Measurements from ENCODE around the gene MINK1. TPM values are rescaled to one million over a fixed set of nuclear protein-coding genes. Genes with fewer than 3 reads are reported as not detected.

Gene MINK1
- total RNA-seq, 6 donors from 2014 or later = 52.3 to 311 (median 136) TPM

DNA sequence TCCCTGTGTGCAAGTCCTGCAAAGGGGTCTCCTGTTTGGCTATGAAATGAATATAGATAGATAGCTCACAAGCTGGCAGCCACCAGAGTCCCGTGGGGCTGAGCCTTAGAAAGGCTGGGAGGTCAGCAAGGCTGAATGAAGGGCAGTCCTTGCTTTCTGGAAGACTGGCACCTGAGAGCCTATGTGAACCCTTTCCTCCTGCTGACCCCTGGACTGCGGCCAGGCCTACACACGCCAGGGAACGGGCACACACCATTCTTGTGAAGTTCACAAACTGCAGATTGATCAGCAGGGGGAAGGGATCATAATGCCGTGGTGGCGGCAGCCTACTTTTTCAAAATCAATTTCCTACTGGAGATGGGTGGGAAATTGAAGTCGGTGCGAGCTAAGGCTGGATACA lies 65.2 kb downstream of the MINK1 start:
- H3K4me3 ChIP-seq = peak overlapping the region in 1 of 4 donors; percentile 52

GRCh38 chr17:4898927-4899326 lies 65.8 kb downstream of the MINK1 start:
- H3K4me1 ChIP-seq = peaks cover 9 to 46% (median 29%) of the 10 kb centered on the region in 4 donors
- TF ChIP-seq POLR2A (IDR thresholded peaks at IDR 0.05) (no peak), POLR2AphosphoS5 (IDR thresholded peaks at IDR 0.05) (no peak), EP300 (IDR thresholded peaks at IDR 0.05) (no peak)
- TF ChIP-seq, protein P1, sequence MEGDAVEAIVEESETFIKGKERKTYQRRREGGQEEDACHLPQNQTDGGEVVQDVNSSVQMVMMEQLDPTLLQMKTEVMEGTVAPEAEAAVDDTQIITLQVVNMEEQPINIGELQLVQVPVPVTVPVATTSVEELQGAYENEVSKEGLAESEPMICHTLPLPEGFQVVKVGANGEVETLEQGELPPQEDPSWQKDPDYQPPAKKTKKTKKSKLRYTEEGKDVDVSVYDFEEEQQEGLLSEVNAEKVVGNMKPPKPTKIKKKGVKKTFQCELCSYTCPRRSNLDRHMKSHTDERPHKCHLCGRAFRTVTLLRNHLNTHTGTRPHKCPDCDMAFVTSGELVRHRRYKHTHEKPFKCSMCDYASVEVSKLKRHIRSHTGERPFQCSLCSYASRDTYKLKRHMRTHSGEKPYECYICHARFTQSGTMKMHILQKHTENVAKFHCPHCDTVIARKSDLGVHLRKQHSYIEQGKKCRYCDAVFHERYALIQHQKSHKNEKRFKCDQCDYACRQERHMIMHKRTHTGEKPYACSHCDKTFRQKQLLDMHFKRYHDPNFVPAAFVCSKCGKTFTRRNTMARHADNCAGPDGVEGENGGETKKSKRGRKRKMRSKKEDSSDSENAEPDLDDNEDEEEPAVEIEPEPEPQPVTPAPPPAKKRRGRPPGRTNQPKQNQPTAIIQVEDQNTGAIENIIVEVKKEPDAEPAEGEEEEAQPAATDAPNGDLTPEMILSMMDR (IDR thresholded peaks at IDR 0.05) = no peak
- ATAC-seq (ENCODE audit: low FRiP score in 2 of 2) (no peak), DNase-seq (peak in 1 of 2 donors; percentile 89)
- H3K27me3 ChIP-seq = peaks cover 0 to 9% (median 0%) of the 10 kb centered on the region in 4 donors
- H3K9me3 ChIP-seq = no peaks in the 10 kb centered on the region
- H3K27ac ChIP-seq = peak overlapping the region in 1 of 4 donors; percentile 31
- H3K36me3 ChIP-seq = peaks cover 9 to 38% (median 37%) of the 10 kb centered on the region in 4 donors
- 52% methylated on average over 23 of the region's 34 CpGs; no CpG with 5 or more reads in 1 of the 2 donors for WGBS, 2 donors
- H3K4me3 ChIP-seq = peak overlapping the region in 3 of 4 donors; percentile 41 to 61 (median 52)

More for the DNA sequence above, 65.2 kb downstream of the MINK1 start:
- peaks cover 0 to 9% (median 0%) of the 10 kb centered on the region in 4 donors for H3K27me3 ChIP-seq
- TF ChIP-seq POLR2A (IDR thresholded peaks at IDR 0.05) (no peak), POLR2AphosphoS5 (IDR thresholded peaks at IDR 0.05) (no peak), EP300 (IDR thresholded peaks at IDR 0.05) (no peak)
- TF ChIP-seq, protein P1 (IDR thresholded peaks at IDR 0.05) = no peak
- ATAC-seq (ENCODE audit: low FRiP score in 2 of 2) (no peak), DNase-seq (peak in 1 of 2 donors; percentile 39)
- 93 to 94% methylated on average over 7 to 8 of the region's 8 CpGs for WGBS, 2 donors
- no peak overlapping the region for H3K27ac ChIP-seq
- H3K4me1 ChIP-seq = peaks cover 7 to 41% (median 27%) of the 10 kb centered on the region in 4 donors
- H3K9me3 ChIP-seq = no peaks in the 10 kb centered on the region
- H3K36me3 ChIP-seq = peaks cover 12 to 44% (median 42%) of the 10 kb centered on the region in 4 donors

- peaks cover 0 to 9% (median 0%) of the 10 kb centered on the region in 4 donors for H3K27me3 ChIP-seq
- H3K9me3 ChIP-seq = no peaks in the 10 kb centered on the region
- WGBS, 2 donors = 35 to 59% methylated on average over 35 to 39 of the region's 60 CpGs
- H3K4me1 ChIP-seq = peaks cover 9 to 46% (median 29%) of the 10 kb centered on the region in 4 donors
- peaks cover 4 to 31% (median 30%) of the 10 kb centered on the region in 4 donors for H3K36me3 ChIP-seq
- peak within 1 kb of the TSS; percentile 13 to 61 (median 46) for H3K4me3 ChIP-seq
- peak; percentile 75 to 84 for ATAC-seq (ENCODE audit: low FRiP score in 2 of 2)
- peak in 1 of 4 donors; percentile 83 for TF ChIP-seq EP300 (IDR thresholded peaks at IDR 0.05)
- peak; percentile 53 to 65 for TF ChIP-seq POLR2AphosphoS5 (IDR thresholded peaks at IDR 0.05)
- TF ChIP-seq, protein P1 (IDR thresholded peaks at IDR 0.05) = peak in 1 of 6 experiments; percentile 6
- peak in 1 of 4 donors; percentile 38 for TF ChIP-seq POLR2A (IDR thresholded peaks at IDR 0.05)
- DNase-seq = peak; percentile 94 to 98
- H3K27ac ChIP-seq = peak within 1 kb of the TSS in 2 of 4 donors; percentile 42 to 66
These were observed 66.4 kb downstream of the MINK1 start, which contains the start of gene C17orf107 for GRCh38 chr17:4899341-4900230. Gene C17orf107, plus strand, starts transcription at chr17:4899536. Its CDS starts 227 bp downstream, at chr17:4899763.

GRCh38 chr17:4900231-4901107 lies 67.3 kb downstream of the MINK1 start:
- DNase-seq = peak; percentile 42 to 90
- H3K27me3 ChIP-seq = peaks cover 0 to 9% (median 0%) of the 10 kb centered on the region in 4 donors
- 33 to 93% methylated on average over 15 to 54 of the region's 65 CpGs for WGBS, 2 donors
- peaks cover 0 to 23% (median 21%) of the 10 kb centered on the region in 4 donors for H3K36me3 ChIP-seq
- peak overlapping the region in 3 of 4 donors; percentile 41 to 61 (median 52) for H3K4me3 ChIP-seq
- ATAC-seq (ENCODE audit: low FRiP score in 2 of 2) = peak; percentile 15 to 24
- H3K9me3 ChIP-seq = no peaks in the 10 kb centered on the region
- H3K4me1 ChIP-seq = peaks cover 9 to 46% (median 29%) of the 10 kb centered on the region in 4 donors
- TF ChIP-seq POLR2AphosphoS5 (IDR thresholded peaks at IDR 0.05) (peak in 1 of 2 donors; percentile 36), EP300 (IDR thresholded peaks at IDR 0.05) (no peak), POLR2A (IDR thresholded peaks at IDR 0.05) (peak in 1 of 4 donors; percentile 21)
- H3K27ac ChIP-seq = peak overlapping the region in 2 of 4 donors; percentile 44 to 66
